ENCODE measurements around the gene CRACR2B.

The CRACR2B gene

GRCh38 chr11:863023-863909, 35.5 kb downstream of the CRACR2B start (continued):
- TF ChIP-seq CTCF (tag by site-specific recombination; IDR thresholded peaks at IDR 0.05) (no peak), IKZF3 (tag by site-specific recombination; IDR thresholded peaks at IDR 0.05) (no peak), ZFP69B (tag by site-specific recombination; IDR thresholded peaks at IDR 0.05) (peak; percentile 97), ZNF610 (tag by site-specific recombination; IDR thresholded peaks at IDR 0.05; ENCODE audit: borderline replicate concordance) (no peak), SETDB1 (IDR thresholded peaks at IDR 0.05; ENCODE audit: insufficient read length, low read length) (no peak), GLIS2 (tag by site-specific recombination; IDR thresholded peaks at IDR 0.05) (peak; percentile 55; the same call in 1 of the 2 replicates), BCL11A (tag by site-specific recombination; IDR thresholded peaks at IDR 0.05; ENCODE audit: low read depth) (no peak), ZNF513 (tag by site-specific recombination; IDR thresholded peaks at IDR 0.05) (no peak), ZNF391 (tag by site-specific recombination; IDR thresholded peaks at IDR 0.05; ENCODE audit: borderline replicate concordance, low read depth) (no peak), ZBTB49 (tag by site-specific recombination; IDR thresholded peaks at IDR 0.05; ENCODE audit: low read depth) (no peak), ZNF645 (tag by site-specific recombination; IDR thresholded peaks at IDR 0.05) (no peak), ZNF202 (tag by site-specific recombination; IDR thresholded peaks at IDR 0.05; ENCODE audit: borderline replicate concordance) (no peak), ZNF354C (tag by site-specific recombination; IDR thresholded peaks at IDR 0.05; ENCODE audit: borderline replicate concordance, low read depth) (no peak), ZNF138 (tag by site-specific recombination; IDR thresholded peaks at IDR 0.05; ENCODE audit: borderline replicate concordance) (no peak)

- CTCF ChIA-PET = interaction anchor here (0.5 to 1.3 kb wide), 2 partner anchors 9 to 187 kb away, joined by 3 read pairs; no protein-coding TSS in a partner anchor
- no peak overlapping the region for H3K4me3 ChIP-seq (ENCODE audit: low read depth, low read length)
- no peaks in the 10 kb centered on the region for H3K4me1 ChIP-seq (ENCODE audit: control insufficient read depth, insufficient read depth, low read length)
- peaks cover 0 to 21% of the 10 kb centered on the region in 2 experiments; a peak in 1 of 3 replicates for H3K36me3 ChIP-seq (ENCODE audit: control insufficient read depth in 2 of 2, insufficient read depth in 1 of 2, low read length in 2 of 2)
- no peaks in the 10 kb centered on the region for H3K9me3 ChIP-seq (ENCODE audit: control insufficient read depth, insufficient read depth, low read depth, low read length)
- H3K27ac ChIP-seq (ENCODE audit: extremely low read depth, low read depth, low read length) = no peak overlapping the region
- POLR2A ChIA-PET = interaction anchor here (0.9 kb wide), 1 partner anchor 625 kb away, joined by 5 read pairs; no protein-coding TSS in a partner anchor
- no peak for TF ChIP-seq ZNF488 (tag by site-specific recombination; IDR thresholded peaks at IDR 0.05)
- no peak for TF ChIP-seq ZNF292 (tag by site-specific recombination; IDR thresholded peaks at IDR 0.05; ENCODE audit: borderline replicate concordance, low read depth)
- no peak for TF ChIP-seq OSR2 (tag by site-specific recombination; IDR thresholded peaks at IDR 0.05)
- no peak for TF ChIP-seq SALL2 (tag by site-specific recombination; IDR thresholded peaks at IDR 0.05; ENCODE audit: borderline replicate concordance)
- TF ChIP-seq ZIC2 (tag by site-specific recombination; IDR thresholded peaks at IDR 0.05) = 0 out of 2 replicates have a peak, but pooled peaks have one; percentile 46
- 0 out of 2 replicates have a peak, but pooled peaks have one; percentile 9 for TF ChIP-seq ZFHX2 (tag by site-specific recombination; conservative IDR thresholded peaks at IDR 0.05)
- no peak for TF ChIP-seq ZNF221 (tag by site-specific recombination; IDR thresholded peaks at IDR 0.05; ENCODE audit: borderline replicate concordance)
- no peak for TF ChIP-seq ZNF692 (tag by site-specific recombination; IDR thresholded peaks at IDR 0.05)
Measured at GRCh38 chr11:863910-864827, 36.5 kb downstream of the CRACR2B start.

Data from HEK293 (cell line).